GM19463 (cell line): ENCODE measurements around the gene DHX58.

Source experiments
- ATAC-seq: cut with Tn5 transposase; IDR thresholded peaks from one replicate; pipeline ENCODE4 v1.9.1; 2021; ENCODE audit warnings: mild to moderate bottlenecking, moderate library complexity; ENCODE audit not compliant: unreplicated experiment

Gene DHX58

GRCh38 chr17:42130310-42130936, 17.9 kb upstream of the DHX58 start:
- ATAC-seq = no peak

- no peak for ATAC-seq
Observed at GRCh38 chr17:42129109-42129837, 16.8 kb upstream of the DHX58 start.

GRCh38 chr17:42127414-42127813, 14.9 kb upstream of the DHX58 start:
- no peak for ATAC-seq

GRCh38 chr17:42126836-42127235, 14.3 kb upstream of the DHX58 start:
- no peak for ATAC-seq

GRCh38 chr17:42125565-42125964, 13.1 kb upstream of the DHX58 start:
- no peak for ATAC-seq

GRCh38 chr17:42124256-42124655, 11.7 kb upstream of the DHX58 start:
- ATAC-seq = no peak

- no peak for ATAC-seq
Observed at GRCh38 chr17:42122371-42123303, 10.1 kb upstream of the DHX58 start, which contains the start of gene HSPB9. Gene HSPB9 (plus strand): TSS chr17:42122804. CDS start chr17:42122851, 47 bp downstream.

- ATAC-seq = peak; percentile 84
Observed at GRCh38 chr17:42120770-42121769, 8.6 kb upstream of the DHX58 start, which contains the start of gene KAT2A. Gene KAT2A (minus strand): TSS chr17:42121367. CDS start chr17:42121304, 63 bp downstream.

- ATAC-seq = no peak
Observed at GRCh38 chr17:42120161-42120769, 7.8 kb upstream of the DHX58 start.

GRCh38 chr17:42119301-42119700, 6.8 kb upstream of the DHX58 start:
- no peak for ATAC-seq

GRCh38 chr17:42118545-42118944, 6.0 kb upstream of the DHX58 start:
- ATAC-seq = no peak

- no peak for ATAC-seq
Observed at GRCh38 chr17:42118126-42118510, 5.6 kb upstream of the DHX58 start.

- no peak for ATAC-seq
Observed at GRCh38 chr17:42117397-42118125, 5.0 kb upstream of the DHX58 start.

- ATAC-seq = no peak
Observed at GRCh38 chr17:42116705-42117396, 4.3 kb upstream of the DHX58 start.

- no peak for ATAC-seq
Observed at GRCh38 chr17:42114118-42114517, 1.6 kb upstream of the DHX58 start.

GRCh38 chr17:42113293-42114069, 967 bp upstream of the DHX58 start:
- no peak for ATAC-seq

- no peak for ATAC-seq
Observed at GRCh38 chr17:42111871-42112551, 503 bp downstream of the DHX58 start.
